DND-41 (cell line): ENCODE results near the gene STOX2.

Experiments
- EZH2 ChIP-seq: IDR thresholded peaks from 3 replicates; pipeline ENCODE4 v1.6.1; 2012; ENCODE audit warnings: borderline replicate concordance, low read depth, mild to moderate bottlenecking, moderate library complexity, low read length, inconsistent platforms; ENCODE audit not compliant: severe bottlenecking
- TF ChIP-seq, protein P1 (sequence below): IDR thresholded peaks from 2 replicates; pipeline ENCODE4 v1.5.1; 2012; ENCODE audit warnings: borderline replicate concordance, low read length, moderate library complexity, mild to moderate bottlenecking; ENCODE audit not compliant: poor library complexity, severe bottlenecking; ENCODE audit errors: extremely low read depth

DNA sequence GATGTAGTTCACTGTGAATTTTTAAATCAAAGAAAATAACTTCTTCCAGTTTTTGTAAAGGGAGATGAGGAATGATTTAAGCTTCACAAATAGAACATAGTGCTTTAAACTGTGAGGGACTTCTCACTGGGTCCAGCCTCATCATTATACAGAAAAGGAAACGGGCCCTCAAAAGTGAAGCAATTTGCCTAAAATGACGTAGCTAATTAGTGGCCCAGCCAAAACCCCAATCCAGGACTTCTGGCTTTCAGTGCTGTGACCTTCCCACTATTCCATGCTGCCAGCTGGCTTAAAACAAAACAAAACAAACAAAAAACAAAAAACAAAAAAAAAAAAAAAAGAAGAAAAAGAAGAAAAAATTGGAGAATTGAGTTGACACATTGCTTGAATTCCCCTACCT lies 45.0 kb upstream of the STOX2 start:
- no peak for TF ChIP-seq EZH2
- TF ChIP-seq, protein P1, sequence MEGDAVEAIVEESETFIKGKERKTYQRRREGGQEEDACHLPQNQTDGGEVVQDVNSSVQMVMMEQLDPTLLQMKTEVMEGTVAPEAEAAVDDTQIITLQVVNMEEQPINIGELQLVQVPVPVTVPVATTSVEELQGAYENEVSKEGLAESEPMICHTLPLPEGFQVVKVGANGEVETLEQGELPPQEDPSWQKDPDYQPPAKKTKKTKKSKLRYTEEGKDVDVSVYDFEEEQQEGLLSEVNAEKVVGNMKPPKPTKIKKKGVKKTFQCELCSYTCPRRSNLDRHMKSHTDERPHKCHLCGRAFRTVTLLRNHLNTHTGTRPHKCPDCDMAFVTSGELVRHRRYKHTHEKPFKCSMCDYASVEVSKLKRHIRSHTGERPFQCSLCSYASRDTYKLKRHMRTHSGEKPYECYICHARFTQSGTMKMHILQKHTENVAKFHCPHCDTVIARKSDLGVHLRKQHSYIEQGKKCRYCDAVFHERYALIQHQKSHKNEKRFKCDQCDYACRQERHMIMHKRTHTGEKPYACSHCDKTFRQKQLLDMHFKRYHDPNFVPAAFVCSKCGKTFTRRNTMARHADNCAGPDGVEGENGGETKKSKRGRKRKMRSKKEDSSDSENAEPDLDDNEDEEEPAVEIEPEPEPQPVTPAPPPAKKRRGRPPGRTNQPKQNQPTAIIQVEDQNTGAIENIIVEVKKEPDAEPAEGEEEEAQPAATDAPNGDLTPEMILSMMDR = no peak
